ENCODE measurements around the gene COIL. TPM values are rescaled to one million over a fixed set of nuclear protein-coding genes. Genes with fewer than 3 reads are reported as not detected.

Gene COIL
- total and polyA plus RNA-seq, 2 of the 13 experiments (the other 11 are each of a cell fraction or from before 2014, with no cell fraction given), result 8.1 to 29.4 TPM

- TF ChIP-seq ZNF512B (CRISPR knock-in tag; IDR thresholded peaks at IDR 0.05; ENCODE audit: borderline replicate concordance), result no peak
- TF ChIP-seq ZNF747 (CRISPR knock-in tag; IDR thresholded peaks at IDR 0.05; ENCODE audit: borderline replicate concordance), result no peak
- TF ChIP-seq ZNF704 (CRISPR knock-in tag; IDR thresholded peaks at IDR 0.05; ENCODE audit: borderline replicate concordance), result no peak
- TF ChIP-seq HNF1B (CRISPR knock-in tag; IDR thresholded peaks at IDR 0.05), result peak; percentile 55; the same call in 1 of the 2 replicates
- TF ChIP-seq BORCS8-MEF2B (CRISPR knock-in tag; IDR thresholded peaks at IDR 0.05), result no peak
- TF ChIP-seq BATF2 (CRISPR knock-in tag; IDR thresholded peaks at IDR 0.05), result no peak
- no peak for TF ChIP-seq ZNF460 (CRISPR knock-in tag; IDR thresholded peaks at IDR 0.05; ENCODE audit: borderline replicate concordance)
- TF ChIP-seq GATAD2A (CRISPR knock-in tag; IDR thresholded peaks at IDR 0.05), result no peak
- TF ChIP-seq SETDB1 (CRISPR knock-in tag; IDR thresholded peaks at IDR 0.05; ENCODE audit: borderline replicate concordance), result no peak; the same call in 1 of the 2 replicates
- 0 out of 2 replicates have a peak, but pooled peaks have one; percentile 25 for TF ChIP-seq KDM2A (CRISPR knock-in tag; IDR thresholded peaks at IDR 0.05; ENCODE audit: borderline replicate concordance, low read depth)
- TF ChIP-seq DDIT3 (CRISPR knock-in tag; IDR thresholded peaks at IDR 0.05), result no peak
- TF ChIP-seq ZNF318 (CRISPR knock-in tag; IDR thresholded peaks at IDR 0.05), result no peak
Measured at GRCh38 chr17:57009737-57010445, 49.0 kb upstream of the COIL start (continued).
